ENCODE data around the gene RXRG.
A peak's percentile ranks its signal among the peaks of the same experiment; 100 is the strongest.

Gene RXRG

GRCh38 chr1:165402517-165403111 is 42.3 kb downstream of the RXRG start:
- no peaks in the 10 kb centered on the region for H3K9me3 ChIP-seq (ENCODE audit: severe bottlenecking)
- DNase-seq (ENCODE audit: low spot score) (no peak), ATAC-seq (ENCODE audit: low read depth) (no peak)
- no peaks in the 10 kb centered on the region for H3K27me3 ChIP-seq (ENCODE audit: insufficient read depth, poor library complexity, severe bottlenecking)
- no peak for TF ChIP-seq CTCF (IDR thresholded peaks at IDR 0.05; ENCODE audit: poor library complexity, severe bottlenecking)
- no peaks in the 10 kb centered on the region for H3K36me3 ChIP-seq (ENCODE audit: low read depth)
- no peak overlapping the region for H3K4me3 ChIP-seq (ENCODE audit: severe bottlenecking)
- H3K4me1 ChIP-seq (ENCODE audit: insufficient read depth, poor library complexity, severe bottlenecking), result no peaks in the 10 kb centered on the region
- no peak overlapping the region for H3K27ac ChIP-seq (ENCODE audit: poor library complexity, severe bottlenecking)

GRCh38 chr1:165397944-165398343 is 47.0 kb downstream of the RXRG start:
- TF ChIP-seq CTCF (IDR thresholded peaks at IDR 0.05; ENCODE audit: poor library complexity, severe bottlenecking), result no peak
- DNase-seq (ENCODE audit: low spot score) (no peak), ATAC-seq (ENCODE audit: low read depth) (peak; percentile 75; the same call in 2 of the 3 replicates)
- Histone ChIP-seq H3K27me3 (ENCODE audit: insufficient read depth, poor library complexity, severe bottlenecking) (peaks cover 2% of the 10 kb centered on the region), H3K27ac (ENCODE audit: poor library complexity, severe bottlenecking) (no peak overlapping the region), H3K4me3 (ENCODE audit: severe bottlenecking) (no peak overlapping the region), H3K9me3 (ENCODE audit: severe bottlenecking) (no peaks in the 10 kb centered on the region), H3K4me1 (ENCODE audit: insufficient read depth, poor library complexity, severe bottlenecking) (no peaks in the 10 kb centered on the region), H3K36me3 (ENCODE audit: low read depth) (no peaks in the 10 kb centered on the region)

- DNase-seq (ENCODE audit: low spot score), result no peak
- no peak for TF ChIP-seq CTCF (IDR thresholded peaks at IDR 0.05; ENCODE audit: poor library complexity, severe bottlenecking)
- Histone ChIP-seq H3K4me1 (ENCODE audit: insufficient read depth, poor library complexity, severe bottlenecking) (no peaks in the 10 kb centered on the region), H3K27ac (ENCODE audit: poor library complexity, severe bottlenecking) (no peak overlapping the region), H3K36me3 (ENCODE audit: low read depth) (no peaks in the 10 kb centered on the region), H3K9me3 (ENCODE audit: severe bottlenecking) (no peaks in the 10 kb centered on the region), H3K27me3 (ENCODE audit: insufficient read depth, poor library complexity, severe bottlenecking) (peaks cover 2% of the 10 kb centered on the region), H3K4me3 (ENCODE audit: severe bottlenecking) (no peak overlapping the region)
- no peak for ATAC-seq (ENCODE audit: low read depth)
Observed at GRCh38 chr1:165395901-165396300, 49.0 kb downstream of the RXRG start.

GRCh38 chr1:165395478-165395877 is 49.4 kb downstream of the RXRG start:
- Histone ChIP-seq H3K4me1 (ENCODE audit: insufficient read depth, poor library complexity, severe bottlenecking) (no peaks in the 10 kb centered on the region), H3K9me3 (ENCODE audit: severe bottlenecking) (no peaks in the 10 kb centered on the region), H3K4me3 (ENCODE audit: severe bottlenecking) (no peak overlapping the region), H3K27ac (ENCODE audit: poor library complexity, severe bottlenecking) (no peak overlapping the region), H3K27me3 (ENCODE audit: insufficient read depth, poor library complexity, severe bottlenecking) (peaks cover 2% of the 10 kb centered on the region), H3K36me3 (ENCODE audit: low read depth) (no peaks in the 10 kb centered on the region)
- DNase-seq (ENCODE audit: low spot score) (no peak), ATAC-seq (ENCODE audit: low read depth) (0 out of 3 replicates have a peak, but pooled peaks have one; percentile 24)
- no peak for TF ChIP-seq CTCF (IDR thresholded peaks at IDR 0.05; ENCODE audit: poor library complexity, severe bottlenecking)

Measured in RWPE2 (cell line).